Measurements from ENCODE around the gene MMP28.

The MMP28 gene

GRCh38 chr17:35726127-35726952 is 69.1 kb downstream of the MMP28 start:
- no peak for DNase-seq (ENCODE audit: low read depth, low spot score)

- DNase-seq (ENCODE audit: low read depth, low spot score), result no peak
Measured at GRCh38 chr17:35725802-35726126, 69.7 kb downstream of the MMP28 start.

DNA sequence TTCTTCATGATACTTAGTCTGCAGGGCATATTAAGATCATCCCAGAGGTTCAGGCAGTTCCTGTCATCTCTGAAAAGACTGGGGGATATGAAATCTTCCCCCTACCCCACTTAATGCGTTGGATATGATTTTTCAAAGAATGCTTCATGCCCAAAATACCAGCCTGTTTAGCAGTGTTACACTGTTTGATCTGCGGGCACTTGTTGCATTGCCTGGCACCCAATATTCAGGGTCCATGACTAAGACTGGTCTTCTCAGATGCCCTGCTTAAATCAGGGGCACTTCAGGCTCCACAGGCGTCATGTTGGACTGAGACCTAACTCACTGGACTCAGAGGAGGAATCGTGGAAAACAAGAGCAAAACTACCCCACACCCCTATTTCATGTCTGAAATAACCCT is 70.4 kb downstream of the MMP28 start:
- DNase-seq (ENCODE audit: low read depth, low spot score), result no peak

DNA sequence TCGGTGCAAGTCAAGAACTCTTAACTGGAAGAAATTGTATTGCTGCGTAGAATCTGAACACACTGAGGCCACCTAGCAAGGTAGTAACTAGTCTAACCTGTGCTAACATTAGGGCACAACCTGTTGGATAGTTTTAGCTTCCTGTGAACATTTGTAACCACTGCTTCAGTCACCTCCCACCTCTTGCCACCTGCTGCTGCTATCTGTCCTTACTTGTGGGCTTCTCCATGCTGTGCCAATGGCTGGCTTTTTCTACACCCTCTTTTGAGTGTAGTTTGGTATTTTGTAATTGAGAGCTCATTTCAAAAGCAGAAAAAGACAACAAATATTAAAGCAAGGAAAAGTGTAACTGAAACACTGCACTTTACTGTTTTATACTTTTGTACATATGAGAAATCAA is 71.7 kb downstream of the MMP28 start:
- no peak for DNase-seq (ENCODE audit: low read depth, low spot score)

GRCh38 chr17:35717475-35717874 is 78.0 kb downstream of the MMP28 start:
- DNase-seq (ENCODE audit: low read depth, low spot score), result no peak

- no peak for DNase-seq (ENCODE audit: low read depth, low spot score)
Measured at GRCh38 chr17:35716897-35717465, 78.5 kb downstream of the MMP28 start.

DNA sequence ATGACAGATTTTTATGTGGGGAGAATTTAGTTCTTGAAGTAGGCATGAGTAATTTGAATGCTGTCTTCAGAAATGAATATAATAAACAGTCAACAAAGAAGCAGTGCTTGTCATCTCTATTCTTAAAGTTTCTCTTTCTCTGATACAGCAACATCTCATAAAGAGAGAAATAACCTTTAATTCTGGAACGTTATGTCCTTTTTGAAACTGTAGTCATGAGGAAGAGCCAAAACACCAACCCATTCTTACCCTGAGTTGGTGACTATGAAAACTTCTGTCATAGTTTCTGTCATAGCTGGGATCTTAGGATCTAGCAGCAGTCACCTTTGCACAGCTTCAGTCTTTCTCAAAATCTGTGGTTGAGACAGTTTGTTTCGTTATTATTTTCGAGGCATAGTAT is 79.3 kb downstream of the MMP28 start:
- DNase-seq (ENCODE audit: low read depth, low spot score), result no peak

All from activated naive CD8-positive, alpha-beta T cell treated with anti-CD3 and anti-CD28 coated beads, Interleukin-2, amount 50 U/mL, for 16 hours (primary cell).